Endothelial cell of umbilical vein (primary cell): ENCODE results near the gene PGBD5. TPM values are rescaled to one million over a fixed set of nuclear protein-coding genes. Genes with fewer than 3 reads are reported as not detected.

Experiments used
- BruUV-seq: library from RNA; stranded (reverse); fragments of 400-500 nt; replicated peaks from 2 replicates; lab custom pipeline; 2021; lab: Mats Ljungman, UMichigan
- CTCF ChIA-PET: fragments of 300-600, 350-600 bp; sonication (Branson Sonifier 250); formaldehyde crosslinking; loops from one replicate; lab custom pipeline; 2021; ENCODE audit warnings: antibody characterized with exemption, inconsistent platforms; lab: Charles Lee
- POLR2A ChIA-PET: fragments of 300-600, 350-600 bp; sonication (Branson Sonifier 250); formaldehyde crosslinking; loops from one replicate; lab custom pipeline; 2021; ENCODE audit warnings: antibody characterized with exemption, inconsistent platforms; lab: Charles Lee
- DNase-seq: peaks from one replicate; pipeline ENCODE4 v3.0.0-alpha.2; 2011; ENCODE audit warnings: low read depth, low spot score
- FAIRE-seq: peaks from 2 replicates; lab custom pipeline; 2011; peaks lifted over from hg19 to GRCh38; lab: Jason Lieb, UNC
- H2AFZ ChIP-seq: 2 replicates; pipeline ENCODE4 v1.6.0; 2012; ENCODE audit warnings: low read depth, low read length, control low read depth, inconsistent platforms
- H3K27ac ChIP-seq: 2 replicates; pipeline ENCODE4 v1.5.1; 2011; ENCODE audit warnings: low read depth, mild to moderate bottlenecking, control low read depth, low read length, moderate library complexity; ENCODE audit not compliant: insufficient read depth
- H3K27me3 ChIP-seq, 2 experiments: 2 replicates each; pipeline versions ENCODE4 v1.6.0 to v1.6.1; 2011; ENCODE audit warnings: low read length in 2 of 2, mixed read lengths in 1 of 2; ENCODE audit not compliant: control insufficient read depth in 2 of 2, insufficient read depth in 2 of 2
- H3K36me3 ChIP-seq, 2 experiments: 2 replicates in 1 of 2; 3 replicates in 1 of 2; pipeline ENCODE4 v1.5.1; 2011; ENCODE audit warnings: low read length in 2 of 2, mild to moderate bottlenecking in 1 of 2, moderate library complexity in 1 of 2; ENCODE audit not compliant: control insufficient read depth in 2 of 2, insufficient read depth in 2 of 2; ENCODE audit errors: extremely low read depth in 1 of 2
- H3K4me1 ChIP-seq: 3 replicates; pipeline ENCODE4 v1.5.1; 2011; ENCODE audit warnings: mild to moderate bottlenecking, low read length; ENCODE audit not compliant: control insufficient read depth, insufficient read depth; ENCODE audit errors: extremely low read depth
- H3K4me2 ChIP-seq: 2 replicates; pipeline ENCODE4 v1.6.1; 2011; ENCODE audit warnings: low read length, control low read depth, mixed read lengths; ENCODE audit not compliant: insufficient read depth
- H3K4me3 ChIP-seq, 3 experiments: fragments of 200-600 bp in 1 of 3; sonication (generic), shearing (Covaris generic) in 1 of 3; replicated peaks in 1 of 3; 2 replicates each; pipeline ENCODE4 v1.5.1; 2011 to 2016; ENCODE audit warnings: control low read depth in 3 of 3, low read length in 3 of 3, mild to moderate bottlenecking in 2 of 3, inconsistent platforms in 1 of 3, low read depth in 1 of 3, moderate library complexity in 1 of 3; ENCODE audit not compliant: insufficient read depth in 1 of 3
- H3K79me2 ChIP-seq: 2 replicates; pipeline ENCODE4 v1.6.0; 2012; ENCODE audit warnings: low read length, inconsistent platforms; ENCODE audit not compliant: control insufficient read depth, insufficient read depth
- H3K9ac ChIP-seq: replicated peaks from 2 replicates; pipeline ENCODE3; 2011; ENCODE audit warnings: low read length, control low read depth; ENCODE audit not compliant: insufficient read depth; ENCODE audit errors: extremely low read depth
- H3K9me1 ChIP-seq: replicated peaks from 3 replicates; pipeline ENCODE4 v1.6.0; 2011; ENCODE audit warnings: mild to moderate bottlenecking, low read length; ENCODE audit not compliant: control insufficient read depth, insufficient read depth; ENCODE audit errors: extremely low read depth
- H3K9me3 ChIP-seq: replicated peaks from 2 replicates; pipeline ENCODE4 v1.5.1; 2012; ENCODE audit warnings: low read length, inconsistent platforms; ENCODE audit not compliant: control insufficient read depth, insufficient read depth
- H4K20me1 ChIP-seq: replicated peaks from 2 replicates; pipeline ENCODE3; 2011; ENCODE audit warnings: mild to moderate bottlenecking, low read length; ENCODE audit not compliant: control insufficient read depth, insufficient read depth; ENCODE audit errors: extremely low read depth
- CTCF ChIP-seq, 2 donors: IDR thresholded peaks; 1 replicate in 1 of 2; 2 replicates in 1 of 2; pipeline ENCODE4 v1.5.1; 2011; ENCODE audit warnings: low read length in 2 of 2, mild to moderate bottlenecking in 2 of 2, moderate library complexity in 2 of 2, control low read depth in 1 of 2, inconsistent platforms in 1 of 2, low read depth in 1 of 2; ENCODE audit not compliant: insufficient read depth in 1 of 2; ENCODE audit errors: extremely low read depth in 1 of 2
- EZH2 ChIP-seq: IDR thresholded peaks from 2 replicates; pipeline ENCODE4 v1.6.1; 2012; ENCODE audit warnings: borderline replicate concordance, low read depth, mild to moderate bottlenecking, moderate library complexity, low read length, inconsistent platforms; ENCODE audit not compliant: severe bottlenecking
- FOS ChIP-seq: IDR thresholded peaks from 2 replicates; pipeline ENCODE4 v1.6.1; 2011; ENCODE audit warnings: mild to moderate bottlenecking, low read length, moderate library complexity, borderline replicate concordance; ENCODE audit not compliant: insufficient read depth
- GATA2 ChIP-seq: IDR thresholded peaks from 2 replicates; pipeline ENCODE4 v1.7.0; 2011; ENCODE audit warnings: low read depth, mild to moderate bottlenecking, moderate library complexity, mixed read lengths, low read length; ENCODE audit not compliant: insufficient read length, insufficient read depth
- JUN ChIP-seq: IDR thresholded peaks from 2 replicates; pipeline ENCODE4 v1.6.1; 2011; ENCODE audit warnings: borderline replicate concordance, low read depth; ENCODE audit not compliant: insufficient read length, insufficient read depth
- MAX ChIP-seq: IDR thresholded peaks from 2 replicates; pipeline ENCODE4 v1.6.1; 2011; ENCODE audit not compliant: insufficient read depth, insufficient read length
- MYC ChIP-seq: IDR thresholded peaks from one replicate; pipeline ENCODE4 v1.6.1; 2011; ENCODE audit warnings: mild to moderate bottlenecking, low read depth, low read length
- POLR2A ChIP-seq: IDR thresholded peaks from 2 replicates; pipeline ENCODE4 v1.6.1; 2012; ENCODE audit warnings: low read depth, mild to moderate bottlenecking, control low read depth, low read length
- POLR2AphosphoS5 ChIP-seq: IDR thresholded peaks from 2 replicates; pipeline ENCODE4 v1.6.1; 2012; ENCODE audit warnings: low read depth, mild to moderate bottlenecking, control low read depth, low read length, moderate library complexity; ENCODE audit not compliant: insufficient read depth
- dilution Hi-C: fragments of 300-500 bp; cut with MboI; formaldehyde crosslinking; loops from one replicate; pipeline ENCODE4 v1.15.0; 2019; ENCODE audit warnings: low sequenced_read_pairs; ENCODE audit not compliant: extremely low pct_ligation_motif_present
- intact Hi-C: fragments of 100-400 bp; cut with micrococcal nuclease; formaldehyde crosslinking; loops from one replicate; pipeline ENCODE4 v1.10.0; 2022
- polyA plus RNA-seq, 4 experiments: library from polyadenylated mRNA; depleted of rRNA in 3 of 4; stranded (reverse) in 3 of 4; unstranded in 1 of 4; fragments of >200 nt; gene quantifications; 2 replicates each; pipeline versions ENCODE4 v1.2.1 to v1.2.3, GENCODE V29; 2011 to 2012; ENCODE audit warnings: missing spikeins in 1 of 4
- total RNA-seq: library from RNA; stranded (reverse); gene quantifications from 2 replicates; pipeline ENCODE4 v1.2.3, GENCODE V29; 2021

The PGBD5 gene
- total and polyA plus RNA-seq, 2 donors (not counting 3 experiments of a cell fraction or from before 2014, with no cell fraction given), result 0.03 TPM; not detected in 1

- Histone ChIP-seq H3K4me2 (no peak overlapping the region), H3K9me1 (no peaks in the 10 kb centered on the region), H3K4me1 (no peaks in the 10 kb centered on the region), H4K20me1 (no peaks in the 10 kb centered on the region), H3K79me2 (no peaks in the 10 kb centered on the region), H3K36me3 (no peaks in the 10 kb centered on the region), H3K9me3 (no peaks in the 10 kb centered on the region), H3K4me3 (no peak overlapping the region), H3K9ac (no peak overlapping the region), H2AFZ (no peak overlapping the region), H3K27me3 (no peaks in the 10 kb centered on the region), H3K27ac (no peak overlapping the region)
- no peak for DNase-seq
- TF ChIP-seq EZH2 (no peak), MAX (no peak), GATA2 (no peak), FOS (no peak), POLR2AphosphoS5 (no peak), MYC (no peak), POLR2A (no peak), CTCF (IDR thresholded peaks at IDR 0.05; ENCODE audit: extremely low read depth in 1 of 2, insufficient read depth in 1 of 2, low read depth in 1 of 2, low read length in 2 of 2) (no peak), JUN (no peak)
- CTCF ChIA-PET, result no interaction called here
- intact Hi-C loops (no loop called here), dilution Hi-C loops (no loop called here)
- BruUV-seq, result no TSS peak
- POLR2A ChIA-PET, result no interaction called here
- FAIRE-seq, result no peak
These were observed 98.2 kb downstream of the PGBD5 start for GRCh38 chr1:230327892-230328284.
